ENCODE data around the gene MT1G.

Gene MT1G

DNA sequence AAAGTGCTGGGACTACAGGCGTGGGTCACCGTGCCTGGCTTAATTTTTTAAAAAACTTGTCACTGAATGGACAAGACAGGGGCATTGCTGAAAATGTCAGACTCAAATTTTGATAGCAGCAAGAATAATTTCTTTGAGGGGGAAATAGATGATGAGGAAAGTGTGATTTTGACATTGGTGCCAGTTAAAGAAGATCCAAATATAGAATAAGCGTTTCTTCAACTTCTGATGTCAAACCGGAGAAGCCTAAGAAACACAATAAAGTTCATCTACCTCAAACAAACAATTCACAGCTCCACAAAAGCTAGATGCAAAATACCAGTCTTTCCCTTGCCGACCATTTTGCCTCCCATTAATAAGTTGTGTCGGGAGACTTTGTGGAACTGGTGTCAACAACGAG is 18.9 kb upstream of the MT1G start:
- TF ChIP-seq, protein P1, sequence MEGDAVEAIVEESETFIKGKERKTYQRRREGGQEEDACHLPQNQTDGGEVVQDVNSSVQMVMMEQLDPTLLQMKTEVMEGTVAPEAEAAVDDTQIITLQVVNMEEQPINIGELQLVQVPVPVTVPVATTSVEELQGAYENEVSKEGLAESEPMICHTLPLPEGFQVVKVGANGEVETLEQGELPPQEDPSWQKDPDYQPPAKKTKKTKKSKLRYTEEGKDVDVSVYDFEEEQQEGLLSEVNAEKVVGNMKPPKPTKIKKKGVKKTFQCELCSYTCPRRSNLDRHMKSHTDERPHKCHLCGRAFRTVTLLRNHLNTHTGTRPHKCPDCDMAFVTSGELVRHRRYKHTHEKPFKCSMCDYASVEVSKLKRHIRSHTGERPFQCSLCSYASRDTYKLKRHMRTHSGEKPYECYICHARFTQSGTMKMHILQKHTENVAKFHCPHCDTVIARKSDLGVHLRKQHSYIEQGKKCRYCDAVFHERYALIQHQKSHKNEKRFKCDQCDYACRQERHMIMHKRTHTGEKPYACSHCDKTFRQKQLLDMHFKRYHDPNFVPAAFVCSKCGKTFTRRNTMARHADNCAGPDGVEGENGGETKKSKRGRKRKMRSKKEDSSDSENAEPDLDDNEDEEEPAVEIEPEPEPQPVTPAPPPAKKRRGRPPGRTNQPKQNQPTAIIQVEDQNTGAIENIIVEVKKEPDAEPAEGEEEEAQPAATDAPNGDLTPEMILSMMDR (IDR thresholded peaks at IDR 0.05; ENCODE audit: borderline replicate concordance, control extremely low read depth, extremely low read depth, insufficient read depth, missing control alignments): no peak
- DNase-seq (ENCODE audit: low spot score): no peak
- in situ Hi-C loops (cut with MboI; ENCODE audit: low sequenced_read_pairs, unreplicated experiment): no loop called here

DNA sequence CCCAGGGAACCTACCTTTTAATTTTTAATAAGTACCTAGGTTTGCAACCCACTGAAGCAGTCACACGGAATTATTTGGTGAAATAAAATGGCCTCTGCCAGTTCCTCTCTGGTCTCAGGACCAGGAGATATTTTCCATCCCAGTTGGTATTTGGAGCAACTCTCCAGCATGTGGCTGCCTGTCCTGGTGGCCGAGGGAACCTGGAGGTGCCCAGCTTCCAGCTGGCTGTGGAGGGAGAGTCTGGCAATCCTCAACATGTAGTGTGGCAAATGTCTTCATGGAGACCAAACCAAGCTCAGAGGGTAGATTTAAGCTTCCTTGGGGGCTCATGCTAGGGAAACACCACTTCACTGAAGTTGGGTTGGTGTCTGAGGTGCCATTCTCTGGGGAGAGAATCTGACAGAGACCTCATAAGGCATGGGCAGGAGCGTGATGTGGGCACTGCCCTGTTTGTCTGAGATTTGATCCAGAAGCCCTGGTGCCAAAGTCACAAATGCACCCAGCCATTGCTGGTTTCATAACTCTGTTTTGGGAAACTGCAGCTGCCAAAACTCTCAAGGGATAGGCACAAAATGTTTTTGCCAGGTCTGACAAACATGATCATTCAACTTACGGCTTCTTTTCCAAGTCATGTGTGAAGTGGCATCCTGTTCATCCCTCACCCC is 17.2 kb upstream of the MT1G start:
- in situ Hi-C loops (cut with MboI; ENCODE audit: low sequenced_read_pairs, unreplicated experiment): no loop called here
- DNase-seq (ENCODE audit: low spot score): no peak
- TF ChIP-seq, protein P1 (IDR thresholded peaks at IDR 0.05; ENCODE audit: borderline replicate concordance, control extremely low read depth, extremely low read depth, insufficient read depth, missing control alignments): no peak

DNA sequence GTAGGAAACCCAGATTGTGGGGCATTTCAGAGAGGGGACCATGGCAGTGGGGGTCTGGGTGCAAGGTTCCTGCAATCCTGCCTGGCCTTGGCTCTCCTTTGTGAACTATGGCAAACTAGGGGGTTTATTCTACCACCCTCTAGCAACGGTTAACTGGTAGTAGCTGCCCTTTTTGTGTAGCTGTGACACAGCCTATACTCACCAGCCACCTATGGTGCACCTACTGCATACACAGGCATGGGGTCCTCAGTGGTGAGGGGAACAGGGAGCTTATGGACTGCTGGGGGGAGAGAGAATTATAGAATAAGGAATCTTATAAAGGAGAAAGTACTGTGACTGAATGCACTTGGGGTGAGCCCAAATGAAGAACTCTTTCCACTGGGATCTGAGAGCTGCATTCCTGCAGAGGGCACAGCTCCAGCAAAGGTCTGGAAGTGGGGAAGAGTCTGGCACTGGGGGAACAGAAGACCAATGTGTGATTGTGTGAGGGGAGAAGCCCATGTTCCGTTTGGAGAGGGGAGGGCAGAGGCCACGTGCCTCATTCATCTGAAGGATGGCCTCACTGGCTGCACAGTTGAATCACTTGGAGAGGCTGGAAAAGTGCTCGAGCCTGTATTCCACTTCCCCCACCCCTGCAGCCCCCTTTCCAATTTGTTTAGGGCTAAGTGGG is 16.5 kb upstream of the MT1G start:
- no peak for DNase-seq (ENCODE audit: low spot score)
- in situ Hi-C loops (cut with MboI; ENCODE audit: low sequenced_read_pairs, unreplicated experiment): no loop called here
- TF ChIP-seq, protein P1 (IDR thresholded peaks at IDR 0.05; ENCODE audit: borderline replicate concordance, control extremely low read depth, extremely low read depth, insufficient read depth, missing control alignments): no peak

DNA sequence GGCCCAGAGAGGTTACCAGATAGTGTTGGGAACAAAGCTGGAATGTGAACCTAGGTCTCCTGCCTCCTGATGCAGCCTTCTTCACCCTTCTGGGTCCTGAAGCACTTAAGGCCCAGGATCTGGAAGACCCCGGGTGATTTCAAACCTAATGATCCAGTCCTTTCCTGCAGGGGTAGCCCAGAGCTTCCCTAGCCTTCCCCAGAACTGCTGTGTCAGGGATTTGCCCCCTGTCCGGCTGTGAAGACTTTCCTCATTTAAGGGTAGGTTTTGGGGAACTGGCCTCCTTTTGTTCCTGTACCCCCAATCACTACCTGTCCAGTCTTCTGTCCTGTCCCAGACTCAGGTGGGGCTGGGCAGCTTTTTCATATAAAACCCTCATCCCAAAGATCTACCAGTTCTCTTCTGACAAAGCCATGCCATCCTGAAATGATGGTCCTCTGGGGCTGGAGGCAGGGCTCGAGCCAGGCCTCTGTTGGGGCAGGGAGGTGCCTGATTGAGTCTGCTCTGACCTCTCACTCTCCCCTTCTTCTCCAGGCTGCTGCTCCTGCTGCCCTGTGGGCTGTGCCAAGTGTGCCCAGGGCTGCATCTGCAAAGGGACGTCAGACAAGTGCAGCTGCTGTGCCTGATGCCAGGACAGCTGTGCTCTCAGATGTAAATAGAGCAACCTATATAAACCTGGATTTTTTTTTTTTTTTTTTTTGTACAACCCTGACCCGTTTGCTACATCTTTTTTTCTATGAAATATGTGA is 15.7 kb upstream of the MT1G start:
- TF ChIP-seq, protein P1 (IDR thresholded peaks at IDR 0.05; ENCODE audit: borderline replicate concordance, control extremely low read depth, extremely low read depth, insufficient read depth, missing control alignments): no peak
- in situ Hi-C loops (cut with MboI; ENCODE audit: low sequenced_read_pairs, unreplicated experiment): no loop called here
- no peak for DNase-seq (ENCODE audit: low spot score)

DNA sequence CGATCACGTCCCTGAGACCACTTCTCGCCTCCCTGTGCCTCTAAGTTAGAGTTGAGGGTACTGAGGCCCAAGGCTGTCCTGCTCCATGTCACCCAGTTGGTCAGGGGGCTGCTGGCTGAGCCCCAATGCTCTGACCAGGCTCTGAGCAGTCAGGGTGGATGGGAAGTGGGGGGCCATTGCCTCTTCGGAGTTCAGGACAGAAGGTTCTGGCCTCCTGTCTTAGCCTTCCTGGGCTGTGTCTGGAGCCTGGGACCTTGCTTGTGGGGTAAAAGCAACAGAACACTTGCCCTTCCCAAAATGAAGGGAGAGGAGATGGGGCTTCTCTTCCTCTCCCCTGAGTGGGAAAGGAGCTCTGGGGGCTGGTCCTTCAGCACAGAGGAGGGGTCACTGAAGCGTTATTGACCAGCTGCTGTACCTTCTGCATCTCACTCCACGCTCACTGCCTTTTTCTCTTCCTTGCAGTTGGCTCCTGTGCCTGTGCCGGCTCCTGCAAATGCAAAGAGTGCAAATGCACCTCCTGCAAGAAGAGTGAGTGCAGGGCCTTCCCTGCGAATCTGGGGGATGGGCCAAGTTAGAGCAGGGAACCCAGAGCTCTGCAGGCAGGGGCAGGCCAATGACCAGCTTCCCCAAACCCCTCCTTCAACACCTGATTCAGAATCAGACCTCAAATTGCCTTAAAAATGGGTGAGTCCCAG is 15.0 kb upstream of the MT1G start:
- no peak for DNase-seq (ENCODE audit: low spot score)
- in situ Hi-C loops (cut with MboI; ENCODE audit: low sequenced_read_pairs, unreplicated experiment): no loop called here
- TF ChIP-seq, protein P1 (IDR thresholded peaks at IDR 0.05; ENCODE audit: borderline replicate concordance, control extremely low read depth, extremely low read depth, insufficient read depth, missing control alignments): no peak

Measured in GM13976 (cell line).